ENCODE results near the gene ANAPC2.

The ANAPC2 gene

GRCh38 chr9:137229903-137230704 lies 41.7 kb upstream of the ANAPC2 start:
- in situ Hi-C loops (cut with MboI; ENCODE audit: low sequenced_read_pairs, unreplicated experiment), result loop anchor here (5.0 kb wide), 1 partner anchor 113 kb away; no protein-coding TSS in a partner anchor
- TF ChIP-seq, protein P1, sequence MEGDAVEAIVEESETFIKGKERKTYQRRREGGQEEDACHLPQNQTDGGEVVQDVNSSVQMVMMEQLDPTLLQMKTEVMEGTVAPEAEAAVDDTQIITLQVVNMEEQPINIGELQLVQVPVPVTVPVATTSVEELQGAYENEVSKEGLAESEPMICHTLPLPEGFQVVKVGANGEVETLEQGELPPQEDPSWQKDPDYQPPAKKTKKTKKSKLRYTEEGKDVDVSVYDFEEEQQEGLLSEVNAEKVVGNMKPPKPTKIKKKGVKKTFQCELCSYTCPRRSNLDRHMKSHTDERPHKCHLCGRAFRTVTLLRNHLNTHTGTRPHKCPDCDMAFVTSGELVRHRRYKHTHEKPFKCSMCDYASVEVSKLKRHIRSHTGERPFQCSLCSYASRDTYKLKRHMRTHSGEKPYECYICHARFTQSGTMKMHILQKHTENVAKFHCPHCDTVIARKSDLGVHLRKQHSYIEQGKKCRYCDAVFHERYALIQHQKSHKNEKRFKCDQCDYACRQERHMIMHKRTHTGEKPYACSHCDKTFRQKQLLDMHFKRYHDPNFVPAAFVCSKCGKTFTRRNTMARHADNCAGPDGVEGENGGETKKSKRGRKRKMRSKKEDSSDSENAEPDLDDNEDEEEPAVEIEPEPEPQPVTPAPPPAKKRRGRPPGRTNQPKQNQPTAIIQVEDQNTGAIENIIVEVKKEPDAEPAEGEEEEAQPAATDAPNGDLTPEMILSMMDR (IDR thresholded peaks at IDR 0.05; ENCODE audit: borderline replicate concordance, control extremely low read depth, extremely low read depth, insufficient read depth, missing control alignments), result no peak
- no peak for DNase-seq (ENCODE audit: low spot score)

DNA sequence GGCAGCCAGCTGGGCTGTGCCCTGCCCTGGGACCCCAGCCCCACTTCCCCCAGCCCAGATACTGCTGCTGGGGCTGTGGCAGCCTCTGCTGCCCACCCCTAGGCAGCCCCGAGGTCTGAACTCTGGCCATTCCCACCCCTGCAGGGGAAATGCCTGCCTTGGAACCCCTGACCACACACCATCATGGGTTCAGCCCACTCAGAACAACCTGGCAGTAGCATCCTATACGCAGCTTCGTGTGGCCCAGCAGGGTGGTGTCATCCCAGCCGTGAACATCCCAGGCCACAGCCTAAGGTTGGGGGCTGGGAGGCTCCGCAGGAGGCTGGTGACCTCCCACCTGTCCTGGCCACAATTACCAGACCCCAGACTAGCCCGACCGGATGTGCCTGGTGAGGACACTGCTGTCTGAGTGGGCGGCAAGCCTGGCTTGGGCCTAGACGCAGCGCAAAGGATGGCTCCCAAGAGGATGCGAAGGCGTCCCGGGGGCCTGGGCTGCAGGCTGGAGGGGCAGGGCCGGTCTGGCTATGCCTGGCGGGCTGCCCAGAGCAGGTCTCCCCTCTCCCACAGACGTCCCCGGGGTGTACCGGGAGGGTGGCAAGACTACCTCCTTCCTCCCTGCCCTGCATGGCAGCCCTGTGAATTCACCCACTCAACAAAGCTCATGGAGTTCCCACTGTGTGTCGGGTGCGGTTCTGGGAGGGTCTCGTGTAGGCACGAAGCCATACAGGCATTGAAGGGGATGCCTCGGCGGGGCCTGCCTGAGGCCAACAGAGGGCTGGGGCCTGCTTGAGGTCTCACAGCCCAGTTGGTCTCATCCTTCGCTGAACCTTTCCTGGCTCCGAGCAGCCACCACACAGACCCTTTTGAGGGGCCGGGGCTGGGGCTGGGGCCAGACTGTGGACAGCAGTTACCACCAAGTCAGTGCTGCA lies 40.9 kb upstream of the ANAPC2 start:
- DNase-seq (ENCODE audit: low spot score), result no peak
- TF ChIP-seq, protein P1 (IDR thresholded peaks at IDR 0.05; ENCODE audit: borderline replicate concordance, control extremely low read depth, extremely low read depth, insufficient read depth, missing control alignments), result no peak
- in situ Hi-C loops (cut with MboI; ENCODE audit: low sequenced_read_pairs, unreplicated experiment), result loop anchor here (5.0 kb wide), 1 partner anchor 112 kb away; no protein-coding TSS in a partner anchor

DNA sequence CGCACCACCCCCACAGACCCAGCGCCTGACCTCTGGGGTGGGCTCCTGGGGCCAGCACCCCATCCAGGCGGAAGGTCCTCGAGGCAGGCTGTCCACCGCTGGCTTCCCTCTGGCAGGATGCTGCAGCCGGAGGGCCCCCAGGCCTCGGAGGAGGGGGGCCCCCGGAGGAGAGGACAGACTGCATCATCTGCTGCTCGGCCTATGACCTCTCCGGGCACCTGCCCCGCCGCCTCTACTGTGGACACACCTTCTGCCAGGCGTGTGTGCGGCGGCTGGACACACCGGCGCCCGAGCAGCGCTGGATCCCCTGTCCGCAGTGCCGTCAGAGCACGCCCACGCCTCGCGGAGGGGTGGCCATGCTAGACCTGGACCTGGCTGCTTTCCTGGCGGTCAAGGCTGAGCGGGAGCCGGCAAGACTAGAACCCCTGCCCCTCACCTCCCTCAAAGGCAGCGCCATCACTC lies 40.2 kb upstream of the ANAPC2 start:
- DNase-seq (ENCODE audit: low spot score), result no peak
- TF ChIP-seq, protein P1 (IDR thresholded peaks at IDR 0.05; ENCODE audit: borderline replicate concordance, control extremely low read depth, extremely low read depth, insufficient read depth, missing control alignments), result no peak
- in situ Hi-C loops (cut with MboI; ENCODE audit: low sequenced_read_pairs, unreplicated experiment), result loop anchor here (5.0 kb wide), 1 partner anchor 111 kb away; no protein-coding TSS in a partner anchor

- DNase-seq (ENCODE audit: low spot score), result no peak
- in situ Hi-C loops (cut with MboI; ENCODE audit: low sequenced_read_pairs, unreplicated experiment), result loop anchor here (5.0 kb wide), 1 partner anchor 111 kb away; no protein-coding TSS in a partner anchor
- TF ChIP-seq, protein P1 (IDR thresholded peaks at IDR 0.05; ENCODE audit: borderline replicate concordance, control extremely low read depth, extremely low read depth, insufficient read depth, missing control alignments), result no peak
Observed at GRCh38 chr9:137227853-137228505, 39.6 kb upstream of the ANAPC2 start.

DNA sequence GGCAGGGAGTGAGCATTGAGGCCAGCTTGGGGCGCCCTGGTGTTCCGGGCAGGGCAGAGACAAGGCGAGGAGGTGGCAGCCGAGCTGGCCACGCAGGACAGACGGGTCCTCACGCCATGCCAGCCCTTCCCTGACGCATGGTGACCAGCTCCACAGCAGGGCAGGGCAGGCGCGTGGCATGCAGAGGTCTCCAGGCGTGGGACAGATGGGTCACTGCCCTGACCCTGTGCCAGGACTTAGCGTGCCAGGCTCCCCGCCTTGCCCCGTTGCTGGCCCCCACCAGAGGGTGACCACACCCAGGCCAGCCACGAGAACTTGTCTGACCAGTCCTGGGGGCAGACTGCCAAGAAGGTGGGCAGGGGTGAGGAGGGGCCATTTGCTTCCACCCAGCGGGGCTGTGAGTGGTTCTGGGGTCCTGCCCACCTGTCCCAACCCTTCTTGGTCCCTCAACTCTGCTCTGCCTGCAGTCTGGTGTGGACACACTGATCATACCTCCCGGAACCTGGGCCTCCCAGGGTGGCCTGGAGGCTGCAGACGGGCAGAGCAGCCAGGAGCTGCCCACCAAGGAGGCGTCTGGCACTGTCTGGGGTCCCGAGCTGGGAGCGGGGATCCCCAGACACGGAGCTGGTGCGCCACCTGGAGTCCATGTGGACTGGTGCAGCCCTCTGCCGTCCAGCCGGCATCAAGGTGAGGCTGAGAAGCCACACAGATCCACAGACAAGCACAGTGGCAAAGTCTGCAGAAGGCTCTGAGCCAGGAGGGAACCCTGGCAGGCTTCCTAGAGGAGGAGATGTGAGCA lies 38.9 kb upstream of the ANAPC2 start, which contains the start of gene RNF224:
RNF224 (plus strand) TSS at position 449 of the 799 bp plus-strand sequence. CDS start 834 bp downstream, outside the sequence.
- TF ChIP-seq, protein P1 (IDR thresholded peaks at IDR 0.05; ENCODE audit: borderline replicate concordance, control extremely low read depth, extremely low read depth, insufficient read depth, missing control alignments), result peak; percentile 97
- peak; percentile 89 for DNase-seq (ENCODE audit: low spot score)
- in situ Hi-C loops (cut with MboI; ENCODE audit: low sequenced_read_pairs, unreplicated experiment), result loop anchor here (5.0 kb wide), 1 partner anchor 110 kb away; no protein-coding TSS in a partner anchor
